NOMO-1 (cell line): ENCODE measurements around the gene UQCC5.
A peak's percentile ranks its signal among the peaks of the same experiment; 100 is the strongest.

Source experiments
- DNase-seq, 2 experiments: peaks; one replicate each; lab custom pipeline; 2025; ENCODE audit not compliant: unreplicated experiment in 2 of 2; lab: John Stamatoyannopoulos, UW

Gene UQCC5

GRCh38 chr3:52536369-52537164 is at the start of gene UQCC5:
Gene UQCC5, plus strand, starts transcription at chr3:52536605. Its CDS starts 151 bp downstream, at chr3:52536756.
- peak; percentile 99 for DNase-seq

- no peak for DNase-seq
Observed at GRCh38 chr3:52487050-52487787, 49.2 kb upstream of the UQCC5 start.

GRCh38 chr3:52487788-52488691 is 48.4 kb upstream of the UQCC5 start:
- DNase-seq = no peak

GRCh38 chr3:52488746-52489145 is 47.7 kb upstream of the UQCC5 start:
- DNase-seq = no peak

GRCh38 chr3:52489453-52489852 is 47.0 kb upstream of the UQCC5 start:
- no peak for DNase-seq

GRCh38 chr3:52490035-52490938 is 46.1 kb upstream of the UQCC5 start:
- DNase-seq = no peak

- DNase-seq = no peak
Observed at GRCh38 chr3:52490939-52491526, 45.4 kb upstream of the UQCC5 start.

GRCh38 chr3:52492059-52492458 is 44.3 kb upstream of the UQCC5 start:
- DNase-seq = no peak

GRCh38 chr3:52493232-52494017 is 43.0 kb upstream of the UQCC5 start:
- DNase-seq = no peak

GRCh38 chr3:52494445-52494844 is 42.0 kb upstream of the UQCC5 start:
- no peak for DNase-seq

- DNase-seq = no peak
Observed at GRCh38 chr3:52494886-52495495, 41.4 kb upstream of the UQCC5 start, which contains the start of gene STAB1. Gene STAB1, plus strand, starts transcription at chr3:52495338. Its CDS starts 76 bp downstream, at chr3:52495414.

GRCh38 chr3:52495777-52496602 is 40.4 kb upstream of the UQCC5 start:
- no peak for DNase-seq

- DNase-seq = peak; percentile 94 to 96
Observed at GRCh38 chr3:52498137-52499054, 38.0 kb upstream of the UQCC5 start.

GRCh38 chr3:52501046-52501445 is 35.4 kb upstream of the UQCC5 start:
- DNase-seq = no peak

- DNase-seq = no peak
Observed at GRCh38 chr3:52502001-52502400, 34.4 kb upstream of the UQCC5 start.

GRCh38 chr3:52502808-52503350 is 33.5 kb upstream of the UQCC5 start:
- DNase-seq = no peak
